ENCODE measurements around the gene DUSP22.

Gene DUSP22

GRCh38 chr6:397604-398003, 105.3 kb downstream of the DUSP22 start:
- DNase-seq, result no peak

- DNase-seq, result no peak
These were observed 105.8 kb downstream of the DUSP22 start for GRCh38 chr6:398065-398464.

GRCh38 chr6:398558-399078, 106.3 kb downstream of the DUSP22 start:
- DNase-seq, result no peak

GRCh38 chr6:399785-400534, 107.7 kb downstream of the DUSP22 start:
- DNase-seq, result no peak

DNA sequence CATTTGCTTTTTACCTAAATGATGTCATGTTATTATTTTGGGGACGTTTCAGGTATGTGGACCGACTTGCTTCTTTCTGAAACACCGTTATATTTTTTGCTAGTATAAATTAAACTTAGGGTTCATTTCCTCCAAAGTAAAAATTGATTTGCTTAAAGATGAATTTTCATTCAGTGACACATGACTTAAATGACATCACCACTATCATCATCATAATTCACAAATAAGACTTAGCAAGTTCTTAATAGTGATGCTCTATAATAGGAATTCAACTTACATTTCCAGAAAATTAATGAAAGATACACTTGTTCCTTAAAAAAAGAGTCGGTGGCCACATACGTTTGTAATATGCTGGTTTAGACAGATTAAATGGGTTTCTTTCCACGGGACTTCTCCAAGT, 108.5 kb downstream of the DUSP22 start:
- DNase-seq, result no peak
